ENCODE results near the gene GRID2IP.

Gene GRID2IP

GRCh38 chr7:6448943-6449543 lies 102.2 kb downstream of the GRID2IP start:
- Histone ChIP-seq H2BK15ac (replicated peaks; ENCODE audit: low read depth) (no peak overlapping the region), H3K79me2 (ENCODE audit: control insufficient read depth, insufficient read depth, low read length) (peaks cover 11% of the 10 kb centered on the region), H3K79me1 (ENCODE audit: low read length) (peaks cover 3% of the 10 kb centered on the region), H3K27ac (ENCODE audit: low read depth, low read length) (no peak overlapping the region), H2BK120ac (ENCODE audit: low read depth, low read length) (no peak overlapping the region), H3K4ac (ENCODE audit: low read depth, low read length) (no peak overlapping the region), H3K18ac (ENCODE audit: low read length) (no peak overlapping the region), H3K4me1 (ENCODE audit: control insufficient read depth, low read depth, low read length) (no peaks in the 10 kb centered on the region), H3K4me2 (ENCODE audit: low read length) (no peak overlapping the region), H3K56ac (ENCODE audit: low read length) (no peak overlapping the region), H3K36me3 (ENCODE audit: control insufficient read depth, insufficient read depth, low read length) (peaks cover 2% of the 10 kb centered on the region), H3K23ac (ENCODE audit: low read length) (no peak overlapping the region), H2AK5ac (ENCODE audit: low read length) (no peak overlapping the region), H3K4me3 (ENCODE audit: low read length) (no peak overlapping the region), H4K8ac (ENCODE audit: low read depth, low read length) (no peak overlapping the region), H3K27me3 (ENCODE audit: insufficient read depth, low read length, poor library complexity) (no peaks in the 10 kb centered on the region), H2BK5ac (ENCODE audit: low read length) (no peak overlapping the region), H4K5ac (ENCODE audit: low read length) (no peak overlapping the region), H3K9ac (ENCODE audit: low read length) (no peak overlapping the region)
- DNase-seq: no peak
- no CpG with 5 or more reads among the region's 16 CpGs for WGBS (ENCODE audit: extremely low coverage, insufficient coverage, low lambda C conversion rate)

- no peak within 1 kb of the TSS for H4K5ac ChIP-seq (ENCODE audit: low read length)
- H4K8ac ChIP-seq (ENCODE audit: low read depth, low read length): no peak within 1 kb of the TSS
- H3K56ac ChIP-seq (ENCODE audit: low read length): peak within 1 kb of the TSS; percentile 85
- H3K9ac ChIP-seq (ENCODE audit: low read length): peak within 1 kb of the TSS; percentile 70
- H3K18ac ChIP-seq (ENCODE audit: low read length): no peak within 1 kb of the TSS
- peak; percentile 94 for DNase-seq
- H3K36me3 ChIP-seq (ENCODE audit: control insufficient read depth, insufficient read depth, low read length): peaks cover 5% of the 10 kb centered on the region
- no peaks in the 10 kb centered on the region for H3K27me3 ChIP-seq (ENCODE audit: insufficient read depth, low read length, poor library complexity)
- H2BK15ac ChIP-seq (replicated peaks; ENCODE audit: low read depth): no peak within 1 kb of the TSS
- peak within 1 kb of the TSS; percentile 75 for H3K4me3 ChIP-seq (ENCODE audit: low read length)
- H3K4me2 ChIP-seq (ENCODE audit: low read length): peak within 1 kb of the TSS; percentile 93
- peak within 1 kb of the TSS; percentile 6 for H3K27ac ChIP-seq (ENCODE audit: low read depth, low read length)
- H3K79me2 ChIP-seq (ENCODE audit: control insufficient read depth, insufficient read depth, low read length): peaks cover 16% of the 10 kb centered on the region
- H2AK5ac ChIP-seq (ENCODE audit: low read length): no peak within 1 kb of the TSS
- no CpG with 5 or more reads among the region's 61 CpGs for WGBS (ENCODE audit: extremely low coverage, insufficient coverage, low lambda C conversion rate)
- H2BK120ac ChIP-seq (ENCODE audit: low read depth, low read length): no peak within 1 kb of the TSS
- peaks cover 6% of the 10 kb centered on the region for H3K79me1 ChIP-seq (ENCODE audit: low read length)
- no peaks in the 10 kb centered on the region for H3K4me1 ChIP-seq (ENCODE audit: control insufficient read depth, low read depth, low read length)
- no peak within 1 kb of the TSS for H2BK5ac ChIP-seq (ENCODE audit: low read length)
- peak within 1 kb of the TSS; percentile 45 for H3K4ac ChIP-seq (ENCODE audit: low read depth, low read length)
- H3K23ac ChIP-seq (ENCODE audit: low read length): no peak within 1 kb of the TSS
Observed at GRCh38 chr7:6447581-6448199, 103.6 kb downstream of the GRID2IP start, which contains the start of gene DAGLB. Gene DAGLB, minus strand, starts transcription at chr7:6447954. Its CDS starts 112 bp downstream, at chr7:6447842.
